Muscle layer of duodenum (tissue), 2 donors: ENCODE data around the gene CCDC201.

Source experiments
- H3K27ac ChIP-seq: one replicate; pipeline ENCODE4 v1.7.0; 2013; ENCODE audit warnings: mild to moderate bottlenecking, low read length
- H3K27me3 ChIP-seq: one replicate; pipeline ENCODE4 v1.7.0; 2013; ENCODE audit warnings: low read depth, mild to moderate bottlenecking, control low read depth, low read length
- H3K36me3 ChIP-seq, 2 donors: one replicate each; pipeline ENCODE4 v1.7.0; 2013; ENCODE audit warnings: low read length in 2 of 2, control low read depth in 1 of 2, mild to moderate bottlenecking in 1 of 2; ENCODE audit not compliant: insufficient read depth in 2 of 2, control insufficient read depth in 1 of 2
- H3K4me1 ChIP-seq, 2 donors: one replicate each; pipeline ENCODE4 v1.7.0; 2013; ENCODE audit warnings: low read length in 2 of 2, mild to moderate bottlenecking in 2 of 2, control low read depth in 1 of 2, moderate library complexity in 1 of 2; ENCODE audit not compliant: insufficient read depth in 2 of 2, control insufficient read depth in 1 of 2
- H3K4me3 ChIP-seq, 2 donors: one replicate each; pipeline ENCODE4 v1.7.0; 2013; ENCODE audit warnings: low read length in 2 of 2, low read depth in 1 of 2, mild to moderate bottlenecking in 1 of 2
- H3K9me3 ChIP-seq, 2 donors: one replicate each; pipeline ENCODE4 v1.7.0; 2013; ENCODE audit warnings: low read length in 2 of 2, control low read depth in 1 of 2, mild to moderate bottlenecking in 1 of 2; ENCODE audit not compliant: control insufficient read depth in 1 of 2
- donor health status: healthy.

Gene CCDC201

DNA sequence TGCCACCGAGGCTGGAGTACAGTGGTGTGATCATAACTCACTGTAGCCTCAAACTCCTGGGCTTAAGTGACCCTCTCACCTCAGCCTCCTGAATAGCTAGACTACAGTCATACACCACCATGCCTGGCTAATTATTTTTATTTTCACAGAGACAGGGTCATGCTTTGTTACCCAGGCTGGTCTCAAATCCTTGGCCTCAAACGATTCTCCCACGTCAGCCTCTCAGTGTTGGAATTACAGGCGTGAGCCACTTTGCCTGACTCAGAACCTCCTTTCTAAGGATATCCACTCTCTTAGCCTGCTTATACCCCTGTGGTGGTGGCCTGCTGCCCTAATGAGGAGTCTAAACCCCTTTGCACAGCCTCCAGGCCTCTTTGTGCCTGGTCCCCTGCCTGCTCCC, 11.3 kb upstream of the CCDC201 start:
- H3K4me1 ChIP-seq: peaks cover 0 to 11% of the 10 kb centered on the region in 2 donors
- no peak overlapping the region for H3K27ac ChIP-seq
- H3K9me3 ChIP-seq: no peaks in the 10 kb centered on the region
- H3K4me3 ChIP-seq: no peak overlapping the region
- no peaks in the 10 kb centered on the region for H3K36me3 ChIP-seq
- H3K27me3 ChIP-seq: peaks cover 13% of the 10 kb centered on the region

DNA sequence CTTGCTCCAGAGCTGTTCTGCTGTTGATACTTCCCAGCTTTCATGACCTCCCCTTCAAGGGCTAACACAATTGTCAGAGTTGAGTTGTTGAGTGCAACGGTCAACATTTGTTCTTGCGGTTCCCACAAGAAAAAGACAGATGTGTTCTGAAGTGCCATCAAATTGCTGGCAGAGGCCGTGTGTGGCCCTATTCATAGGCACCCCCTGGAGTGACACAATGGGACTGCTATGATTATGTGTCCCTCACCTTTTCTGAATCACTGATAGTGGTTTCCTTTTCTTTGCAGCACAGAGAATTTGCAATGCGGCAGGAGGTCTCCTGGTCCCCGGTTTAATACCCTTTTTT, 9.6 kb upstream of the CCDC201 start:
- H3K27me3 ChIP-seq: peaks cover 7% of the 10 kb centered on the region
- H3K9me3 ChIP-seq: peaks cover 3% of the 10 kb centered on the region in 2 donors
- H3K27ac ChIP-seq: no peak overlapping the region
- H3K36me3 ChIP-seq: no peaks in the 10 kb centered on the region
- no peaks in the 10 kb centered on the region for H3K4me1 ChIP-seq
- H3K4me3 ChIP-seq: no peak overlapping the region

DNA sequence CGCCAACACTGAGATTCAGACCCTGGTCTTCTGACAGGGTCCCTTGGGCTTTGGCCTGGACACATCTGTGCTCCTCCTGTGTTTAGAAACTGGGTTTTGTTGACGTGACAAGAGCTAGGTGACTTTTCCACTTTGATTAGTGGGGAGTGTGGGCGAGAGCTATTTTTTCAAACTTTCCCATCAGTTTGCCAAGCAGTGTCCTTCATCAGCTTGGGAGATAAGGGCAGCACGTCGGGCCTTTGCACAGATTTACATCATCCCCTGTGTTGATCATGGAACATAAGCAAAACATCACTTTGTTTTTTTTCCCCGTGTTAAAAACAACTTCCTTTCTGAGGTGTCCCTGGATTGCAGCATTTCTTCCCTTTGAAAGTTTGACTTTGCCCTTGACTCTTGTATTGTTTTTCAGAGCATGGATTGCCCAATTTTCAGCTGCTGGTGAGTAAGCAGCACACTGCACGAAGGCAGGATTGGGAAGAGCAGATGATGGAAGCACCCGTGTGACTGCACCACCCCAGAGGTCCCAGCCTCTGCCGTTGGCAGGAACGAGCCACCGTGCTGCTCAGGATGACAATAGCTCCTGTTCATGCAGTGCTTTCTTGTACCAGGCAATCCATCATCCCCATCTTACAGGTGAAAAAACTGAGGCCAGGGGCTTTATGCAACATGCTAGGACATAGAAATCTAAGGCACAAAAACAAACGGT, 9.0 kb upstream of the CCDC201 start:
- Histone ChIP-seq H3K27me3 (peaks cover 6% of the 10 kb centered on the region), H3K4me1 (no peaks in the 10 kb centered on the region), H3K9me3 (peaks cover 3% of the 10 kb centered on the region in 2 donors), H3K27ac (no peak overlapping the region), H3K36me3 (no peaks in the 10 kb centered on the region), H3K4me3 (no peak overlapping the region)

DNA sequence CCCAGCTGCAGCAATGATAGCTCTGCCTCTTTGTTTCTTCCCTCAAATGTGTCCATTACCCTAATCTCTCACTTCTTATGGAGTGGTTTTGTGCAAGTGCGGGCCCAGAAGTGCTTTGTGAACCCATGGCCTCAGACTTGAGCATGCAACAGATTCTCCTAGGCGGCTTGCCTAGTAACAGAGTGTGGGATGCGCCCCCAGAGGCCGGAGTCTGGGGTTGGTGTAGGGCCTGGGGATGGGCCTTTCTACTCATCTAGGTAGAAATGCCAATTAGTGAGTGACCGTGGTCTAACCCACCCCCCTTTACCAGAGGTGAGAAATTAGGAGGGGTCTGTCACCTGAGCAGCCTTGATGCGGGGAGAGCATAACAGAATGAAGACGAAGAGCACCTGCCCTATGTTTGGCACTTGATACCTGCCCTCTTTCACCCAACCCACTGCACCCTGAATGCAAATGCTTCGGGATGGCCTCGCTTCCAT, 8.4 kb upstream of the CCDC201 start:
- H3K27ac ChIP-seq: no peak overlapping the region
- H3K9me3 ChIP-seq: peaks cover 3% of the 10 kb centered on the region in 2 donors
- H3K36me3 ChIP-seq: no peaks in the 10 kb centered on the region
- no peaks in the 10 kb centered on the region for H3K4me1 ChIP-seq
- peaks cover under 1% of the 10 kb centered on the region for H3K27me3 ChIP-seq
- H3K4me3 ChIP-seq: no peak overlapping the region

DNA sequence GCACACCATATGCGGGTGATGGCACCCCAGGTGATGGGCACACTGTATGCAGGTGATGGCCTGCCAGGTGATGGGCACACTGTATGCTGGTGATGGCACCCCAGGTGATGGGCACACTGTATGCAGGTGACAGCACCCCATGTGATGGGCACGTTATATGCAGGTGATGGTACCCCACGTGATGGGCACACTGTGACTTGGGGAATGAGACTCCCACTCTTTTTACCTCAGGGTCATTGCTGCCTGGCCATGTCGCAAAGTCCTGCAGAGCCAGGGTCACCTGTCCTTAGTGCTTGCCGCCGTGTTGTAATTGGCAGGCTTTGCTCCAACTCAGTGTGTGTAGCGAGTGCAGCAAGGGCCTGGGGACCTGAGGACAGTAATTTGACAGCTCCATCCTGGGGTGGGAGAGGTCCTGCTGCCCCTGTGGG, 7.6 kb upstream of the CCDC201 start:
- H3K27me3 ChIP-seq: no peaks in the 10 kb centered on the region
- H3K27ac ChIP-seq: no peak overlapping the region
- H3K4me3 ChIP-seq: no peak overlapping the region
- peaks cover 3% of the 10 kb centered on the region in 2 donors for H3K9me3 ChIP-seq
- H3K36me3 ChIP-seq: no peaks in the 10 kb centered on the region
- no peaks in the 10 kb centered on the region for H3K4me1 ChIP-seq

DNA sequence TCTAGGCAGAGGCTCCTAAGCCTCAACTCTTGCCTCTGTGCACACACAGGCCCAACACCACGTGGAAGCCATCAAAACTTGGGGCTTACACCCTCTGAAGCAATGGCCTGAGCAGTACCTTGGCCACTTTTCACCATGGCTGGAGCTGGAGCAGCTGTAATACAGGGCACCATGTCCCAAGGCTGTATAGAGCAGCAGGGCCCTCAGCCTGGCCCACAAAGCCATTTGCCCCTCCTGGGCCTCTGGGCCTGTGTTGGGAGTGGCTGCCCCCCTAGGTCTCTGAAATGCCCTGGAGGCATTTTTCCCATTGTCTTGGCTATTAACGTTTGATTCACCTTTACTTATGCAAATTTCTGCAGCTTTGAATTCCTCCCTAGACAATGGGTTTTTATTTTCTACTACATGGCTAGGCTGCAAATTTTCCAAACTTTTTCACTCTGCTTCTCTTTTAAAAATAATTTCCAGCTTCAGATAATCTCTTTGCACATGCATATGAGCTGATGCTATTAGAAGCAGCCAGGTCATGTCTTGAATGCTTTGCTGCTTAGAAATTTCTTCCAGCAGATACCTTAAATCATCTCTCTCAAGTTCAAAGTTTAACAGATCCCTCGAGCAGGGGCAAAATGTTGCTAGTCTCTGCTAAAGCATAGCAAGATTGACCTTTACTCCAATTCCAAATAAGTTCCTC, 5.7 kb upstream of the CCDC201 start:
- H3K4me1 ChIP-seq: no peaks in the 10 kb centered on the region
- no peak overlapping the region for H3K27ac ChIP-seq
- peak overlapping the region in 1 of 2 donors; percentile 7 for H3K4me3 ChIP-seq
- no peaks in the 10 kb centered on the region for H3K36me3 ChIP-seq
- H3K9me3 ChIP-seq: peaks cover 3% of the 10 kb centered on the region in 2 donors
- H3K27me3 ChIP-seq: no peaks in the 10 kb centered on the region

DNA sequence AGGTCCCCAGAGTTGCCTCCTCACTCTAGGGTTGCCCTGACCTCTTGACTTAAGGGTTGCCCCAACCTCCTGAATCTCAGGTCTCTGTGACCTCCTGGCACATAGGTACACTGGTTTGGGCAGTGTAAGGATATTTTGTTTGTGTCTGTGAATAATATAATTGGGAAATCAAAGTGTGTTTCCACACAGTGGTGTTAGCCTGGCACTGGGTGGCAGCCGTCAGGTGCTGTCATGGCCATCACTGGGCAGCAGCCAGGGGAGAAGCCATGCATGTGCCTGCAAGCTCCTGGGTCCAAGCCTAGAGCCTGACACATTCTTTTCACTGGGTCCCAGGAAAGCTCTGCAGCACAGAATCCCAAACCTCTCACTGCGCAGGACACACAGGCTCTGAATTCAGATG, 3.6 kb upstream of the CCDC201 start:
- H3K4me3 ChIP-seq: no peak overlapping the region
- no peak overlapping the region for H3K27ac ChIP-seq

DNA sequence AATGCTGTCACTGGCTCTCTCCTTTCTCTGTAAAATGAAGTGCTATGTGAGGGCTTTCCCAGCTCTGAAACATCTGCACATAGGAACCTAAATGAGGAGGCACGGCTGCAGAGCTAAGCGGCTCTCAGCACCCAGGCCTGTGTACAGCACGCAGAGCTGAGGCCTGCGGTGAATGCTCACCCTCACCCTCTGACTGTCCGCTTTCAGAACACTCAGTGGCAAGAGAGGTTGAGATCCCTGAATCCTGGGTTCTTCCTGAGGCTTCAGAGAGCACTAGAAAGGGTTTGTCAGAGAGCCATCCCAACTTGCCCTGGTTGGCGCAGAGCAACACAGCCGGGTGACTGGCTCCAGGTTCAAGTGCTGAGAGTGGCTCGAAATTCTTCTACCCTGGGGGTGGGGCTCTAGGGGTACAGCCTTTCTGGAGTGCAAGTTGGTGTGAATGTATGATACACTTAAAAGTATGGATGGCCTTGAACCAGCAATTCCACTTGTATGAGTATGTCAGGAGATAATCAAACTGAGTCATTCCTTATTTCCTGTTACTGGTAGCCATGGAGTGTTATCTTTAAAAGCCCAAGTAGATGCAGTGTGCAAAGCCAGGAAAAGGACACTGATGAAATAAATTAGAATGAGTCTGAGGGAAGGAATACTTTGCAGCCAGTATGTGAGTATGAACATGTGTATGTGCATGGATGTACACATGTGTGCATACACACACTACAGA, 1.7 kb upstream of the CCDC201 start:
- H3K4me3 ChIP-seq: no peak overlapping the region
- peaks cover 3% of the 10 kb centered on the region in 2 donors for H3K9me3 ChIP-seq
- no peak overlapping the region for H3K27ac ChIP-seq
- H3K36me3 ChIP-seq: no peaks in the 10 kb centered on the region
- H3K27me3 ChIP-seq: no peaks in the 10 kb centered on the region
- H3K4me1 ChIP-seq: no peaks in the 10 kb centered on the region

More for the DNA sequence above, 3.6 kb upstream of the CCDC201 start:
- H3K9me3 ChIP-seq: peaks cover 3% of the 10 kb centered on the region in 2 donors
- no peaks in the 10 kb centered on the region for H3K4me1 ChIP-seq
- H3K36me3 ChIP-seq: no peaks in the 10 kb centered on the region
- H3K27me3 ChIP-seq: no peaks in the 10 kb centered on the region

DNA sequence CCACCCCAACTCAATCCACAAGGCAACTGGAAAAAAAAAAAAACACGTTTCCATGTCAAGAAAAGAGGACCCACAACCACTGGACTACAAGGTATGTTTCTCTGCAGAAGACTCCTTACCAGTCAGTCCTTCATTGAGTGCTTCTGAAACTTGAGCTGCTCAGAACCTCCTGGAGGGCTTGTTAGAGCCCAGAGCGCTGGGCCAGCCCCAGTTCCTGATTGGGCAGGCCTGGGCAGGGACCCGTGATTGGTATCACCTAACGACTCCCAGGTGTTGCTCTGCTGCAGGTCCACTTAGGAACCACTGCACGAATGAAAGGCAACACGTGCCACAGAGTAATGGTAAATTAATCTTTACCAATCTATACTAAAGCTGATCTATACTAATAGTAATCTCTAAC, 473 bp upstream of the CCDC201 start:
- no peaks in the 10 kb centered on the region for H3K27me3 ChIP-seq
- H3K4me1 ChIP-seq: no peaks in the 10 kb centered on the region
- H3K4me3 ChIP-seq: no peak overlapping the region
- peaks cover under 1 to 3% of the 10 kb centered on the region in 2 donors for H3K9me3 ChIP-seq
- H3K36me3 ChIP-seq: no peaks in the 10 kb centered on the region
- no peak overlapping the region for H3K27ac ChIP-seq

DNA sequence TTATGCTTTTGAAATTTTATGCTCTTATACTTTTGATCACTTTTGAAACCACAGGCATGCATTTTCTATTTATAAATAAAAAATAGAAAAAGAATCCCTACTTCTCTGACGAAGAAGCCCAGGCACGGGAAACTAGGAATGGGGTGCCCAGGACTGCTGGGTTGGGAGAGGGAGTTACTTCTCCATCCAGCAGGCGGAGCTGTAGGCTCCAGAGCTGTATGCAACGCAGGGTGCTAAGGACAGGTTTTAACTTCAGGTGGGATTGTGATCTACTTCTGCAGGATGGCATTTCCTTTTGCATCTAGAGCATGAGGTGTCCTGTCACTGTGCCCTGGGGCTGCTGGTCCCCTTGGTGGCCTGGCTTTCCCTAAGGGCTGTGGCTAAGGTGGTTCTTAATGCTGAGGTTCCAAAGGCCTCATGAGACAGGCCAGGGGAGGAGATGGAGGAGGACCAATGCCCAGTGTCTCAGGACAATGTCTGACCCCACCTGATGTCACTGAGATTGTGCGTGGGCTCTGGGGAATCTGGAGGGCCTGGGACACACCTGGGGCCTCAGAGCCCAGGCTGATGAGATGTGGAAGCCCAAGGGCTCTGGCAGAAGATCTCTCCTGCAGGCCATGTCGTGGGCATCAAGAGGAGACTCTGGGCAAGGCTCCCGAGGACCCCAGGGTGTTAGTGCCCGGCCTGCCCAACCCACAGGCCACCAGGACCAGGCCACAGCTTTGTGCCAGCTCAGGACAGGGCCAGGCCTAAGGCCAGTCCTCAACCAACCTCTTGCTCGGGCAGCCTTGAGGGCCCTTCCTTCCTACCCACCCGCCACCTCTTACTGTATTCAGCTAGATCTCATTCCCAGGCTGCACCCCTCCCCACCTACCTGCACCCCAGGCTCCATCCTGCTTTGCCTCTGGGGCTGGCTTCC, 507 bp downstream of the CCDC201 start:
- Histone ChIP-seq H3K27me3 (no peaks in the 10 kb centered on the region), H3K36me3 (no peaks in the 10 kb centered on the region), H3K4me3 (no peak overlapping the region), H3K9me3 (peaks cover 0 to 4% of the 10 kb centered on the region in 2 donors), H3K4me1 (no peaks in the 10 kb centered on the region), H3K27ac (no peak overlapping the region)
